Neuronal stem cell (in vitro differentiated cells): ENCODE data around the gene TACR1.

ENCODE experiments used
- DNase-seq: peaks from one replicate; pipeline ENCODE4 v3.0.0-alpha.2; 2013; ENCODE audit warnings: low spot score
- H2AFZ ChIP-seq: one replicate; pipeline ENCODE4 v1.6.1; 2013; ENCODE audit warnings: mild to moderate bottlenecking, low read length, inconsistent platforms
- H2AK5ac ChIP-seq: 2 replicates; pipeline ENCODE4 v1.6.1; 2013; ENCODE audit warnings: low read depth, mild to moderate bottlenecking, inconsistent platforms, low read length, moderate library complexity, mixed read lengths
- H2BK120ac ChIP-seq: 2 replicates; pipeline ENCODE4 v1.6.1; 2013; ENCODE audit warnings: low read depth, mild to moderate bottlenecking, inconsistent platforms, low read length, moderate library complexity, mixed read lengths
- H2BK12ac ChIP-seq: one replicate; pipeline ENCODE4 v1.6.1; 2013; ENCODE audit warnings: low read length, inconsistent platforms
- H2BK15ac ChIP-seq: 2 replicates; pipeline ENCODE4 v1.6.1; 2013; ENCODE audit warnings: mild to moderate bottlenecking, low read length, inconsistent platforms, mixed read lengths
- H2BK5ac ChIP-seq: one replicate; pipeline ENCODE4 v1.6.1; 2013; ENCODE audit warnings: inconsistent platforms, mild to moderate bottlenecking, low read length, moderate library complexity
- H3K14ac ChIP-seq: one replicate; pipeline ENCODE4 v1.6.1; 2013; ENCODE audit warnings: low read length, inconsistent platforms
- H3K18ac ChIP-seq: 2 replicates; pipeline ENCODE4 v1.6.1; 2013; ENCODE audit warnings: low read length, inconsistent platforms
- H3K23ac ChIP-seq: 2 replicates; pipeline ENCODE4 v1.6.1; 2013; ENCODE audit warnings: low read depth, mild to moderate bottlenecking, mixed read lengths, low read length, inconsistent platforms; ENCODE audit not compliant: poor library complexity
- H3K27ac ChIP-seq: replicated peaks from 3 replicates; pipeline ENCODE4 v1.5.1; 2013; ENCODE audit warnings: low read length, inconsistent platforms
- H3K27me3 ChIP-seq, 3 experiments: 2 replicates each; pipeline ENCODE4 v1.6.1; 2013; ENCODE audit warnings: low read length in 3 of 3, mild to moderate bottlenecking in 2 of 3, inconsistent platforms in 1 of 3, low read depth in 1 of 3, mixed read lengths in 1 of 3, moderate library complexity in 1 of 3; ENCODE audit not compliant: control insufficient read depth in 3 of 3, insufficient read depth in 3 of 3
- H3K36me3 ChIP-seq, 2 donors: replicated peaks in 1 of 2; 2 replicates each; pipeline ENCODE4 v1.6.1; 2013; ENCODE audit warnings: low read length in 2 of 2; ENCODE audit not compliant: control insufficient read depth in 2 of 2, insufficient read depth in 2 of 2
- H3K4ac ChIP-seq: 2 replicates; pipeline ENCODE4 v1.6.1; 2013; ENCODE audit warnings: inconsistent platforms, mild to moderate bottlenecking, low read length, moderate library complexity
- H3K4me1 ChIP-seq, 2 donors: 1 replicate in 1 of 2; 2 replicates in 1 of 2; pipeline ENCODE4 v1.6.1; 2013; ENCODE audit warnings: low read length in 2 of 2, low read depth in 1 of 2; ENCODE audit not compliant: control insufficient read depth in 2 of 2, insufficient read depth in 1 of 2
- H3K4me2 ChIP-seq: one replicate; pipeline ENCODE4 v1.6.1; 2013; ENCODE audit warnings: mild to moderate bottlenecking, low read length, inconsistent platforms; ENCODE audit not compliant: insufficient read depth, poor library complexity, severe bottlenecking
- H3K4me3 ChIP-seq, 2 donors: 2 replicates each; pipeline ENCODE4 v1.5.1; 2013; ENCODE audit warnings: low read length in 2 of 2, mild to moderate bottlenecking in 2 of 2, inconsistent platforms in 1 of 2, moderate library complexity in 1 of 2
- H3K79me1 ChIP-seq: one replicate; pipeline ENCODE4 v1.6.1; 2013; ENCODE audit warnings: low read depth, mild to moderate bottlenecking, inconsistent platforms, low read length, moderate library complexity
- H3K9ac ChIP-seq: one replicate; pipeline ENCODE4 v1.6.1; 2013; ENCODE audit warnings: mild to moderate bottlenecking, low read depth, low read length, inconsistent platforms; ENCODE audit not compliant: poor library complexity
- H3K9me3 ChIP-seq, 2 donors: replicated peaks in 1 of 2; 2 replicates each; pipeline versions ENCODE3 to v1.6.1; 2013; ENCODE audit warnings: low read length in 2 of 2, mild to moderate bottlenecking in 2 of 2, inconsistent platforms in 1 of 2, low read depth in 1 of 2, mixed read lengths in 1 of 2, moderate library complexity in 1 of 2; ENCODE audit not compliant: control insufficient read depth in 2 of 2, insufficient read depth in 1 of 2
- H4K8ac ChIP-seq: one replicate; pipeline ENCODE4 v1.6.1; 2013; ENCODE audit warnings: low read depth, mild to moderate bottlenecking, inconsistent platforms, low read length, moderate library complexity
- H4K91ac ChIP-seq: one replicate; pipeline ENCODE4 v1.6.1; 2013; ENCODE audit warnings: low read length, low read depth, mild to moderate bottlenecking, inconsistent platforms; ENCODE audit not compliant: poor library complexity
- WGBS, 2 donors: extraction: QIAGEN DNeasy Blood & Tissue Kit; methylation state at CpG; one replicate each; pipeline ENCODE4 v1.1.7; 2013; ENCODE audit warnings: missing lambda C conversion rate in 2 of 2, mixed read lengths in 1 of 2; ENCODE audit not compliant: insufficient read length in 2 of 2, insufficient replicate concordance in 1 of 2; ENCODE audit errors: extremely low coverage in 2 of 2; 5-methylcytosine and 5-hydroxymethylcytosine counted together

Gene TACR1

DNA sequence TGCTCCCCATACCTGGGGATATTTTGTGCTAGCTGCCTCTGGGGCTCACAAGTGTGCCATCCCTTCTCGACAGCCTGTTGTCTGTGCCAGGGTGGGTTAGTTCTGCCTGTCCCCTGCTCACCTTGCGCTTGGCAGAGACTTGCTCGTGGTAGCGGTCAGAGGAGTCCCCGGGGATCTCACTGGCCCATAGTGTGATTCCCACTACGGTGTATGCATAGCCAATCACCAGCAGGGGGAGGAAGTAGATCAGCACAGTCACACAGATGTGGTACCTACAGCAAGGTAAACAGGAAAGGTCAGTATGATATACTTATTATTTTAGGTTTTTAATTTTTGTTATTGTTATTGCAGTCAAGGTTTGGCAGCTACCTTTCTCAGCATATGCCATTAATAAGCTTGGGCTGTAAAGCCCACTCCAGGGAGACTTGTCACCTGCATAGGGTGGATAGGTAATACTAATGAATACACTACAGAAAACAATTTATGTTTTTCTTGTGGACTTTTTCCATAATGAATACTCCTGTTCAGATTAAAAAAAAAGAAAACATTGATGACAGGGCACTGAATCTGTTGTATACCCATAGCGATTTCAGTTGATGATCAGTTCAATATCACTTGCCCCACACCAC lies 145.7 kb downstream of the TACR1 start:
- H2AK5ac ChIP-seq: no peak overlapping the region
- H3K9me3 ChIP-seq: no peaks in the 10 kb centered on the region
- H3K18ac ChIP-seq: no peak overlapping the region
- no peak overlapping the region for H4K91ac ChIP-seq
- no peak overlapping the region for H2BK15ac ChIP-seq
- no peaks in the 10 kb centered on the region for H3K27me3 ChIP-seq
- no peak overlapping the region for H3K23ac ChIP-seq
- no peak overlapping the region for H3K14ac ChIP-seq
- H3K4me2 ChIP-seq: no peak overlapping the region
- DNase-seq: peak; percentile 15
- H2BK120ac ChIP-seq: no peak overlapping the region
- no peak overlapping the region for H3K27ac ChIP-seq
- no peaks in the 10 kb centered on the region for H3K79me1 ChIP-seq
- peaks cover 0 to 5% of the 10 kb centered on the region in 2 donors for H3K4me1 ChIP-seq
- H2BK12ac ChIP-seq: no peak overlapping the region
- H3K36me3 ChIP-seq: no peaks in the 10 kb centered on the region
- no peak overlapping the region for H3K4me3 ChIP-seq
- no CpG with 5 or more reads among the region's 7 CpGs for WGBS, 2 donors
- H3K9ac ChIP-seq: no peak overlapping the region
- no peak overlapping the region for H3K4ac ChIP-seq
- no peak overlapping the region for H2AFZ ChIP-seq
- H2BK5ac ChIP-seq: no peak overlapping the region
- no peak overlapping the region for H4K8ac ChIP-seq

DNA sequence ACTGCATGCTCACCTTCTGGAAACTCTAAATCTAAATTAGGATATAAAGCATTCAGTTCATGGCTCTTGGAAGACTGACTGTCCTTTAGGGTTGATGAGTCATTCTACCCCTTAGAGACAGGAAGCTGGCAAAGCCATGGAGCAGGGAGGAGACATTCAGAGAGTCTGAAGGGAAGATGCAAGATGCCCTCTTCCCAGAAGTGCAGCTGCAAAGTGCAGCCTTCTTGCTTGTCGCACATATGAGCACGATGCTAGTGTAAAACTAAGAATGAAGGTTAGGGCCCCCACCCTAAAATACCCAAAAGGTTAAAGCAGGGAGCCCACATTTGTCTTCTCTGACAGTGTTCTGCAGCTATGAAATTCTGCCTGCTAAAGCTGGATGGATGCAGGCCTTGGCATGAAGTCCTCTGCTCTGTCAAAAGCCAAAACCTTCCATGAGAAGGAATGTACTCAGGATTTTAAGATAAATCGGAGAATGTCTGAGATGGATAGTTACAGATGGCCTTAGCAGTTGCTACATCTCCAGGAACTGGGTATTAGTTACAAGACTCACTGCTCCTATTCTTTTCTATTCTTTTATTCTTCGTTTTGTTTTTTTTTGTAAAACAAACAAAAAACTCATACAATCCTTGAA lies 151.2 kb downstream of the TACR1 start:
- Histone ChIP-seq H2BK5ac (no peak overlapping the region), H3K23ac (no peak overlapping the region), H3K4me3 (no peak overlapping the region), H3K4me2 (no peak overlapping the region), H3K27ac (no peak overlapping the region), H4K8ac (no peak overlapping the region), H3K14ac (no peak overlapping the region), H3K36me3 (no peaks in the 10 kb centered on the region), H3K18ac (no peak overlapping the region), H3K4ac (no peak overlapping the region), H2AFZ (peak overlapping the region; percentile 4), H2BK12ac (no peak overlapping the region), H3K9ac (no peak overlapping the region), H3K9me3 (no peaks in the 10 kb centered on the region), H2BK120ac (no peak overlapping the region), H4K91ac (no peak overlapping the region), H3K27me3 (no peaks in the 10 kb centered on the region), H3K4me1 (no peaks in the 10 kb centered on the region), H2AK5ac (no peak overlapping the region), H3K79me1 (no peaks in the 10 kb centered on the region), H2BK15ac (no peak overlapping the region)
- no peak for DNase-seq
- WGBS, 2 donors: no CpG with 5 or more reads among the region's 4 CpGs

- Histone ChIP-seq H3K36me3 (no peaks in the 10 kb centered on the region), H3K4ac (no peak overlapping the region), H2AK5ac (no peak overlapping the region), H3K23ac (no peak overlapping the region), H3K27ac (no peak overlapping the region), H3K14ac (no peak overlapping the region), H3K18ac (no peak overlapping the region), H3K4me1 (no peaks in the 10 kb centered on the region), H4K8ac (no peak overlapping the region), H3K4me2 (no peak overlapping the region), H3K9me3 (no peaks in the 10 kb centered on the region), H4K91ac (no peak overlapping the region), H2BK120ac (no peak overlapping the region), H3K4me3 (no peak overlapping the region), H3K9ac (no peak overlapping the region), H2BK12ac (no peak overlapping the region), H2BK5ac (no peak overlapping the region), H3K79me1 (no peaks in the 10 kb centered on the region), H3K27me3 (no peaks in the 10 kb centered on the region), H2BK15ac (no peak overlapping the region), H2AFZ (no peak overlapping the region)
- DNase-seq: no peak
- WGBS, 2 donors: no CpG with 5 or more reads among the region's 2 CpGs
Measured at GRCh38 chr2:75047189-75047991, 151.9 kb downstream of the TACR1 start.

GRCh38 chr2:75045526-75046050 lies 153.7 kb downstream of the TACR1 start:
- no peaks in the 10 kb centered on the region for H3K27me3 ChIP-seq
- H2AFZ ChIP-seq: no peak overlapping the region
- no peak overlapping the region for H2BK15ac ChIP-seq
- no peak overlapping the region for H3K4ac ChIP-seq
- H3K18ac ChIP-seq: peak overlapping the region; percentile 68
- H2AK5ac ChIP-seq: no peak overlapping the region
- H2BK120ac ChIP-seq: no peak overlapping the region
- H3K14ac ChIP-seq: no peak overlapping the region
- no peak overlapping the region for H3K9ac ChIP-seq
- no CpG with 5 or more reads among the region's 4 CpGs for WGBS, 2 donors
- H3K4me2 ChIP-seq: no peak overlapping the region
- H3K9me3 ChIP-seq: no peaks in the 10 kb centered on the region
- no peaks in the 10 kb centered on the region for H3K36me3 ChIP-seq
- no peak overlapping the region for H4K8ac ChIP-seq
- no peaks in the 10 kb centered on the region for H3K4me1 ChIP-seq
- no peaks in the 10 kb centered on the region for H3K79me1 ChIP-seq
- H4K91ac ChIP-seq: no peak overlapping the region
- no peak overlapping the region for H2BK5ac ChIP-seq
- no peak overlapping the region for H3K27ac ChIP-seq
- no peak overlapping the region for H3K4me3 ChIP-seq
- no peak for DNase-seq
- no peak overlapping the region for H2BK12ac ChIP-seq
- no peak overlapping the region for H3K23ac ChIP-seq
